ENCODE data around the gene PABPC4L. TPM values are rescaled to one million over a fixed set of nuclear protein-coding genes. Genes with fewer than 3 reads are reported as not detected.

PABPC4L gene
- total and polyA plus RNA-seq, 2 of the 4 experiments (the other 2 are of a cell fraction) = 0.26 to 0.72 TPM

- POLR2A ChIA-PET (ENCODE audit: unreplicated experiment) = no interaction called here
- H2AK9ac ChIP-seq (replicated peaks; ENCODE audit: low read depth, low read length, poor library complexity) = no peak overlapping the region
- H4K8ac ChIP-seq (ENCODE audit: low read depth in 2 of 2, low read length in 2 of 2) = no peak overlapping the region
- H3K27ac ChIP-seq (ENCODE audit: insufficient read depth, low read length) = no peak overlapping the region
- H3K56ac ChIP-seq (ENCODE audit: extremely low read depth, insufficient read depth, low read length) = no peak overlapping the region
- H4K5ac ChIP-seq (ENCODE audit: low read depth, low read length) = no peak overlapping the region
- in situ Hi-C loops (cut with MboI; ENCODE audit: low sequenced_read_pairs) = no loop called here
- CTCF ChIA-PET = no interaction called here
- no peak overlapping the region for H3K4me2 ChIP-seq (ENCODE audit: low read depth, low read length)
- DNase-seq (no peak), ATAC-seq (ENCODE audit: low read depth) (no peak)
- H4K20me1 ChIP-seq (ENCODE audit: insufficient read depth, low read length) = no peaks in the 10 kb centered on the region
- H3K9ac ChIP-seq (ENCODE audit: low read depth, low read length) = no peak overlapping the region
- no peaks in the 10 kb centered on the region for H3K79me1 ChIP-seq (ENCODE audit: low read depth in 1 of 2, low read length in 2 of 2)
- H4K91ac ChIP-seq (ENCODE audit: insufficient read depth, low read depth, low read length) = no peak overlapping the region
- TF ChIP-seq RCOR1 (IDR thresholded peaks at IDR 0.05; ENCODE audit: insufficient replicate concordance, low read length) (no peak), CEBPB (IDR thresholded peaks at IDR 0.05; ENCODE audit: low read depth, low read length) (peak; percentile 33; the same call in 1 of the 2 replicates), BHLHE40 (IDR thresholded peaks at IDR 0.05; ENCODE audit: low read depth, low read length) (no peak)
- H3K14ac ChIP-seq (replicated peaks; ENCODE audit: low read depth, low read length) = no peak overlapping the region
- H3K9me3 ChIP-seq (ENCODE audit: control insufficient read depth, insufficient read depth, low read length) = peaks cover 4% of the 10 kb centered on the region; the same call in 1 of the 2 replicates
- no peaks in the 10 kb centered on the region for H3K4me1 ChIP-seq (ENCODE audit: control insufficient read depth, insufficient read depth, low read length)
- H3K4me3 ChIP-seq (ENCODE audit: insufficient read depth, low read depth, low read length) = no peak overlapping the region
- no peak overlapping the region for H2AFZ ChIP-seq (replicated peaks; ENCODE audit: low read length, poor library complexity)
- no peaks in the 10 kb centered on the region for H3K27me3 ChIP-seq (ENCODE audit: control insufficient read depth, insufficient read depth, low read length)
- no peaks in the 10 kb centered on the region; the same call in 1 of the 2 replicates for H3K9me1 ChIP-seq (ENCODE audit: insufficient read depth, low read length)
- no peak overlapping the region for H3K4ac ChIP-seq (ENCODE audit: low read depth, low read length)
- no peaks in the 10 kb centered on the region for H3K36me3 ChIP-seq (ENCODE audit: control insufficient read depth, insufficient read depth, low read length)
- H2AK5ac ChIP-seq (ENCODE audit: low read depth, low read length) = no peak overlapping the region
- no peak overlapping the region for H3K18ac ChIP-seq (ENCODE audit: low read depth, low read length)
- no TSS peak for BruUV-seq (replicated peaks)
- no CpG with 5 or more reads among the region's 8 CpGs for WGBS, 2 experiments (ENCODE audit: extremely low coverage in 2 of 2, insufficient read length in 1 of 2)
- no peak overlapping the region for H2BK5ac ChIP-seq (ENCODE audit: low read depth, low read length, poor library complexity, severe bottlenecking)
- intact Hi-C loops (cut with micrococcal nuclease) = no loop called here
- no peak overlapping the region for H2BK20ac ChIP-seq (ENCODE audit: low read depth, low read length)
- H2BK15ac ChIP-seq (ENCODE audit: low read depth, low read length) = no peak overlapping the region
- dilution Hi-C loops (cut with HindIII; ENCODE audit: low sequenced_read_pairs, unreplicated experiment) = no loop called here
- H3K23ac ChIP-seq (ENCODE audit: low read depth, low read length) = 0 out of 2 replicates have a peak overlapping the region, but pooled peaks have one; percentile 66
- no peak overlapping the region for H2BK120ac ChIP-seq (ENCODE audit: low read depth, low read length)
Measured at GRCh38 chr4:134202166-134202956, 772 bp upstream of the PABPC4L start.

All from IMR-90 (cell line).